Nephron progenitor cell (in vitro differentiated cells): ENCODE data around the gene CACNG4.

Experiments used
- DNase-seq: peaks from one replicate; pipeline ENCODE4 v3.0.0; 2021
- H3K27ac Mint-ChIP-seq: 2 replicates; pipeline ENCODE4 v1.8.0; 2021; ENCODE audit warnings: mild to moderate bottlenecking, moderate library complexity, mixed read lengths
- H3K27me3 Mint-ChIP-seq: 2 replicates; pipeline ENCODE4 v1.8.0; 2021; ENCODE audit warnings: mild to moderate bottlenecking, low read depth, mixed read lengths; ENCODE audit not compliant: poor library complexity
- H3K36me3 Mint-ChIP-seq: 2 replicates; pipeline ENCODE4 v1.8.0; 2021; ENCODE audit warnings: low read depth, mixed read lengths
- H3K4me1 Mint-ChIP-seq: 2 replicates; pipeline ENCODE4 v1.8.0; 2021; ENCODE audit warnings: mixed read lengths
- H3K4me3 Mint-ChIP-seq: 2 replicates; pipeline ENCODE4 v1.8.0; 2021; ENCODE audit warnings: mild to moderate bottlenecking, moderate library complexity, mixed read lengths
- H3K9me3 Mint-ChIP-seq: 2 replicates; pipeline ENCODE4 v1.8.0; 2021; ENCODE audit warnings: mild to moderate bottlenecking, moderate library complexity, mixed read lengths
- TF ChIP-seq, protein P1 (sequence below): fragments of 200-600 bp; sonication (generic); IDR thresholded peaks from 2 replicates; pipeline ENCODE4 v1.5.0; 2021; ENCODE audit warnings: antibody characterized with exemption

The CACNG4 gene

DNA sequence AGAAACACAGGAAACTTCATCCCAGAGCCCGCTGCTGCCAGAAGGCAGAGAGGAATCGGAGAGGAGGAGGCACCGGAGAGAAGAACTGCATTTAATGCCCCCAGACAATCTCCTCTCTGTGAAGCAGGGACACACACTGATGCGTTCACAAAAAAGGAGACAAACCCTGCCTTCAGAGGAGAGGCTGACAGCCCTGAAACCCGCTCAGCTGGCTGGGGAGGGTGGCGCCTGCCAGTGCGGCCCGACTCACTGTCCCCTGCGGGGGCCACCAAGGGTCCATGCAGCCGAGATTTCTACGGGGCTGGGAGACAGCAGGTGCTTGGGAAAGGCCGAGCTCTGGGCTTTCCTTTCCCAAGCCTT lies 57.9 kb downstream of the CACNG4 start:
- peaks cover 17% of the 10 kb centered on the region for H3K4me1 Mint-ChIP-seq
- DNase-seq = no peak
- H3K27ac Mint-ChIP-seq = no peak overlapping the region
- no peak overlapping the region for H3K4me3 Mint-ChIP-seq
- H3K36me3 Mint-ChIP-seq = no peaks in the 10 kb centered on the region
- H3K9me3 Mint-ChIP-seq = no peaks in the 10 kb centered on the region
- H3K27me3 Mint-ChIP-seq = peaks cover 5% of the 10 kb centered on the region
- TF ChIP-seq, protein P1, sequence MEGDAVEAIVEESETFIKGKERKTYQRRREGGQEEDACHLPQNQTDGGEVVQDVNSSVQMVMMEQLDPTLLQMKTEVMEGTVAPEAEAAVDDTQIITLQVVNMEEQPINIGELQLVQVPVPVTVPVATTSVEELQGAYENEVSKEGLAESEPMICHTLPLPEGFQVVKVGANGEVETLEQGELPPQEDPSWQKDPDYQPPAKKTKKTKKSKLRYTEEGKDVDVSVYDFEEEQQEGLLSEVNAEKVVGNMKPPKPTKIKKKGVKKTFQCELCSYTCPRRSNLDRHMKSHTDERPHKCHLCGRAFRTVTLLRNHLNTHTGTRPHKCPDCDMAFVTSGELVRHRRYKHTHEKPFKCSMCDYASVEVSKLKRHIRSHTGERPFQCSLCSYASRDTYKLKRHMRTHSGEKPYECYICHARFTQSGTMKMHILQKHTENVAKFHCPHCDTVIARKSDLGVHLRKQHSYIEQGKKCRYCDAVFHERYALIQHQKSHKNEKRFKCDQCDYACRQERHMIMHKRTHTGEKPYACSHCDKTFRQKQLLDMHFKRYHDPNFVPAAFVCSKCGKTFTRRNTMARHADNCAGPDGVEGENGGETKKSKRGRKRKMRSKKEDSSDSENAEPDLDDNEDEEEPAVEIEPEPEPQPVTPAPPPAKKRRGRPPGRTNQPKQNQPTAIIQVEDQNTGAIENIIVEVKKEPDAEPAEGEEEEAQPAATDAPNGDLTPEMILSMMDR = no peak

DNA sequence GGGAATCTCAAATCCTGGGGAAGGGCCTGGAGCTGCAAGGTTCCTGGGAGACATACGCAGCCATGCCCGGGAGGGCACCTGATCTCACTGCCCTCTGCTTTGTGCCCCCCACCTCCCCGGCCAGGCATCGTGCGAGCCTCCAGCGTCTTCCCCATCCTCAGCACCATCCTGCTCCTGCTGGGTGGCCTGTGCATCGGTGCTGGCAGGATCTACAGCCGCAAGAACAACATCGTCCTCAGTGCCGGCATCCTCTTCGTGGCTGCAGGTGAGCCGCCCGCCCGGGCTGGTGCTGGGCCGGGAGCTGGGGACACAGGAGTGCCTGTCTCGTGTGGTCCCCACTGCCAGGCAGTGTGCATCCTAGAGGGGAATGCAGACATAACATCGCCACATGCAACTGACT lies 60.2 kb downstream of the CACNG4 start:
- H3K4me1 Mint-ChIP-seq = no peaks in the 10 kb centered on the region

DNA sequence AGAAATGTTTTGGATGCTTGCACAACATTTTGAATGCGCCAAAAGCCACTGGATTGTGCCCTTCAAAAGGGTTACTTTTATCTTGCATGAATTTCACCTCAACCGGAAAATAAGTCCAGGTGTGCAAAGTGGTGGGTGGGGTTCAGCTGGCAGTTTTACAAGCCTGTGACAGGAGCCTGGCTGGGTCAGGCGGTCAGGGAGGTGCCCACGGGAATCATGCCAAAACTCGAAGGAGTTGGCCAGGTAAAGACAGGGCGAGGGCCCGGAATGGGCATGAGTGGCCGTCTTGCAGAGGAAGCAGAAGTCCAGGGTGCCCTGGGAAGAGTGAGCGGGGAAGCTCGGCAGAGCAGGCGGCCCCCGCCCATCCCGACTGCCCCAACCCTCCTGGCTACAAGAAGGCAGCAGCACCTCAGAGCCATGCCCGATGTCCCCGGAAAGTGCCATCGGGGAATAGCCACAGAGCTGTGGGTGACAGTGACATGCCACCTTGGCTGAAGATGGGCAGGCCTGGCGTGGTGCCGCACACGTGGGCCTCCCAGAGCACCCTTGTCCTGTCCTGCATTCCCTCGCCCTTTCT lies 60.8 kb downstream of the CACNG4 start:
- Mint-ChIP-seq H3K36me3 (no peaks in the 10 kb centered on the region), H3K4me3 (no peak overlapping the region), H3K4me1 (no peaks in the 10 kb centered on the region), H3K27me3 (peaks cover 3% of the 10 kb centered on the region), H3K9me3 (no peaks in the 10 kb centered on the region), H3K27ac (no peak overlapping the region)
- DNase-seq = no peak
- TF ChIP-seq, protein P1 = no peak

More for the DNA sequence above, 60.2 kb downstream of the CACNG4 start:
- Mint-ChIP-seq H3K36me3 (no peaks in the 10 kb centered on the region), H3K9me3 (no peaks in the 10 kb centered on the region), H3K27me3 (peaks cover 2% of the 10 kb centered on the region), H3K4me3 (no peak overlapping the region), H3K27ac (no peak overlapping the region)
- TF ChIP-seq, protein P1 = no peak
- DNase-seq = no peak

DNA sequence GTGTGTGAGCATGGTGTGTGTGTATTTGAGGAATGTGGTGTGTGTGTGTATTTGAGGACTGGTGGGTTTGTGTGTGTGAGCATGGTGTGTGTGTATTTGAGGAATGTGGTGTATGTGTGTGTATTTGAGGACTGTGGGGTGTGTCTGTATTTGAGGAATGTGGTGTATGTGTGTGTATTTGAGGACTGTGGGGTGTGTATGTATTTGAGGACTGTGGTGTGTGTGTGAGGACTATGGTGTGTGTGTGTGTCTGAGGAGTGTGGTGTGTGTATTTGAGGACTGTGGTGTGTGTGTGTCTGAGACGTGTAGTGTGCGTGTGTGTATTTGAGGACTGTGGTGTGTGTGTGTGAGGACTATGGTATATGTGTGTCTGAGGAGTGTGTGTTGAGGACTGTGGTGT lies 61.8 kb downstream of the CACNG4 start:
- TF ChIP-seq, protein P1 = no peak
- Mint-ChIP-seq H3K9me3 (no peaks in the 10 kb centered on the region), H3K36me3 (no peaks in the 10 kb centered on the region), H3K4me1 (no peaks in the 10 kb centered on the region), H3K4me3 (no peak overlapping the region), H3K27ac (no peak overlapping the region), H3K27me3 (peaks cover 3% of the 10 kb centered on the region)
- DNase-seq = no peak

DNA sequence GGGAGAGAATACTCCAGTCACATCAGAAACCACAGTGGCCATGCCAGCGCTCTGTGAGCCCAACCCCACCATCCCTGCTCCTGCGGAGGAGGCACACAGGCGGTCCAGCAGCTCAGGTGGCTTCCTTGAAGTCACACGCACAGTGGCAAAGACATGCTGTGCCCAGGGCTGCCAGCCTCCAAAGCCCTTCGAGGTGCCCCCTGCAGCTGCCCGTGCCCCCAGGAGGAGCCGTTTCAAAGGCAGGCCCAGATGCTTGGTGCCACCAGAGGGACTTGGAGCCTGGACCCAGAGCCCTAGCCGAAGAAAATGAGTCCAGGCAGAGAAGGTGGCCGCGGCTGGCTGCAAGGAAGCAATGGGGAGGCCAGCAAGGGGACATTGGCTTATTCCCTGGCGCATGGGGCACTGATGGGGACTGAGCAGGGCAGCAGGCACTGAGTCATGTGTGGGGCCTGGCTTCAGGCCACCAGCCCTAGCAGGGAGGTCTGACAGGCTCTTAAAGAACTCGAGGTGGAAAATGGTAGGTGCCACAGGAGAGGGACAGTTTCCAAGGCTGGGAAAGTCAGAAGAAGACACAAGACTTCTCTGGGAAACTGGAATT lies 62.6 kb downstream of the CACNG4 start:
- DNase-seq = no peak
- Mint-ChIP-seq H3K4me1 (no peaks in the 10 kb centered on the region), H3K9me3 (no peaks in the 10 kb centered on the region), H3K27me3 (peaks cover 3% of the 10 kb centered on the region), H3K36me3 (no peaks in the 10 kb centered on the region), H3K4me3 (no peak overlapping the region), H3K27ac (no peak overlapping the region)
- TF ChIP-seq, protein P1 = no peak

DNA sequence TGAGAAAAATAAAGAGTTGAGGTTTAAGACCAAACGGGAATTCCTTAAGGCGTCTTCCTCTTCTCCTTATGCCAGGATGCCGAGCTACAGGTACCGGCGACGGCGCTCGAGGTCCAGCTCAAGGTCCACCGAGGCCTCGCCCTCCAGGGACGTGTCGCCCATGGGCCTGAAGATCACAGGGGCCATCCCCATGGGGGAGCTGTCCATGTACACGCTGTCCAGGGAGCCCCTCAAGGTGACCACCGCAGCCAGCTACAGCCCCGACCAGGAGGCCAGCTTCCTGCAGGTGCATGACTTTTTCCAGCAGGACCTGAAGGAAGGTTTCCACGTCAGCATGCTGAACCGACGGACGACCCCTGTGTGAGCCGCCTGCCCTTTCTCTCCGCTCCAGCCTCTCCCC lies 66.1 kb downstream of the CACNG4 start:
- Mint-ChIP-seq H3K27ac (no peak overlapping the region), H3K4me1 (no peaks in the 10 kb centered on the region), H3K4me3 (no peak overlapping the region), H3K36me3 (no peaks in the 10 kb centered on the region), H3K27me3 (peaks cover 6% of the 10 kb centered on the region), H3K9me3 (no peaks in the 10 kb centered on the region)
- no peak for DNase-seq
- TF ChIP-seq, protein P1 = no peak
